ENCODE results near the gene PERM1.
"Not testable (repeated sequence)": the region's sequence is repeated elsewhere in the genome, so short reads cannot be mapped to it uniquely, and the experiment has no call there.

PERM1 gene

DNA sequence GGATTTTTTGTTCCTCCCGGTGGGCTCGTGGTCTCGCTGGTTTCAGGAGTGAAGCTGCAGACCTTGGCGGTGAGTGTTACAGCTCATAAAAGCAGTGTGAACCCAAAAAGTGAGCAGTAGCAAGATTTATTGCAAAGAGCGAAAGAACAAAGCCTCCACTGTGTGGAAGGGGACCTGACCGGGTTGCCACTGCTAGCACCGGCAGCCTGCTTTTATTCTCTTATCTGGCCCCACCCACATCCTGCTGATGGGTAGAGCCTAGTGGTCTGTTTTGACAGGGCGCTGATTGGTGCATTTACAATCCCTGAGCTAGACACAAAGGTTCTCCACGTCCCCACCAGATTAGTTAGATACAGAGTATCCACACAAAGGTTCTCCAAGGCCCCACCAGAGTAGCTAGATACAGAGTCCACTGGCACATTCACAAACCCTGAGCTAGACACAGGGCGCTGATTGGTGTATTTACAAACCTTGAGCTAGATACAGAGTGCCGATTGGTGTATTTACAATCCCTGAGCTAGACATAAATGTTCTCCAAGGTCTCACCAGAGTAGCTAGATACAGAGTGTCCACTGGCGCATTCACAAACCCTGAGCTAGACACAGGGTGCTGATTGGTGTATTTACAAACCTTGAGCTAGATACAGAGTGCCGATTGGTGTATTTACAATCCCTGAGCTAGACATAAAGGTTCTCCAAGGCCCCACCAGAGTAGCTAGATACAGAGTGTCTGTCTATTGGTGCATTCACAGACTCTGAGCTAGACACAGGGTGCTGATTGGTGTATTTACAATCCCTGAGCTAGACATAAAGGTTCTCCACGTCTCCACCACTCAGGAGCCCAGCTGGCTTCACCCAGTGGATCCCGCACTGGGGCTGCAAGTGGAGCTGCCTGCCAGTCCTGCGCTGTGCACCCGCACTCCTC is 35.8 kb upstream of the PERM1 start:
- not testable (repeated sequence) for DNase-seq (ENCODE audit: low read depth)

DNA sequence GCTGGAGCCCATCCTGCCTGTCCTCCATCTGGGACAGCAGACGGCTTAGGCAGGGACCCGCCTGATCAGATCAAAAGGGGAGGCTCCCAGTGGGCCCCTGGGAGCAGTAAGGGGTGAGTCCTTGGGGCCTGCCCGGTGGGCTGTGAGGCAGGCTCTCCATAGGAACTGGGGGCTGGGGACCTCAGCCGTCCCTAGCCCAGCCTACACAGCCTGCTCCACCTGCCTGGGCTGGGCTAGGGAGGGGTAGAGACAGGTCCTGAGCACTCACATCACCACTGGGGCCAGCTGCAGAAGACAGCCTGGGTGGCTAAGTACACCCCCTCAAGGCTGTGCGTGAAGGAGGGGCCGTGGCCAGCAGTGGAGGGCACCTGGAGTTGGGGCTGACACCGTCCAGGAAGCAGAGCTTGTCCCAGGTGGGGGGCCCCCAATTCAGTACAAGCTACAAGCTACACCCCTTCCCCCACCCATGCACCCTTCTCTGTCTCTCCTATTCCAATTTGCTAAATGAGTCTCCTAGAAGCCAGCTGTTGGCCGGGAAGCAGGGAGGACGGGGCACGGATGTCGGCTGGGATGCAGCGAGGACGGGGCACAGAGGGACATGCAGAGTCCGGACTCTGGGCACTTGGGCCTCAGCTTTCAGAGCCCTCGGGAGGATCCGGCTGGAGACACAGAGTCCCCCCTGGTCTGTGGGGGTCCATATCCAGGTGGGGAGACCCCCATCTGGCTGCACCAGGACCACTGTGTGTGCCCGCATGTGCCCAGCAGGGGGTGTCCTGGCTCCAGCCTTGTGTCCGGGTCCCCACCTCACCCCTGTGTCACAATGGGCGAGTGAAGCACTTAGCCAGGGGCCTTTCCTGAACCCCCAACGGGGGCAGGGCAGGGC is 33.1 kb upstream of the PERM1 start:
- no peak for DNase-seq (ENCODE audit: low read depth)

DNA sequence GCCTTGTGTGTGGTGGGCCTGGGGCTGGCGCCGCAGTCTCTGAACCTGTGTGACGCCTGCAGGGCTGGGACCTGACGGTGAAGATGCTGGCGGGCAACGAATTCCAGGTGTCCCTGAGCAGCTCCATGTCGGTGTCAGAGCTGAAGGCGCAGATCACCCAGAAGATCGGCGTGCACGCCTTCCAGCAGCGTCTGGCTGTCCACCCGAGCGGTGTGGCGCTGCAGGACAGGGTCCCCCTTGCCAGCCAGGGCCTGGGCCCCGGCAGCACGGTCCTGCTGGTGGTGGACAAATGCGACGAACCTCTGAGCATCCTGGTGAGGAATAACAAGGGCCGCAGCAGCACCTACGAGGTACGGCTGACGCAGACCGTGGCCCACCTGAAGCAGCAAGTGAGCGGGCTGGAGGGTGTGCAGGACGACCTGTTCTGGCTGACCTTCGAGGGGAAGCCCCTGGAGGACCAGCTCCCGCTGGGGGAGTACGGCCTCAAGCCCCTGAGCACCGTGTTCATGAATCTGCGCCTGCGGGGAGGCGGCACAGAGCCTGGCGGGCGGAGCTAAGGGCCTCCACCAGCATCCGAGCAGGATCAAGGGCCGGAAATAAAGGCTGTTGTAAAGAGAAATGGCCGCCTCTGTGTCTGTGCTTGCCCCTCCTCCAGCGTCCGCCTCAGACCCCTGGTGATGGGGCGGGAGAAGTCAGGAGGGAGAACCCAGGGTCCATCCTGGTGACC is 32.2 kb upstream of the PERM1 start:
- no peak for DNase-seq (ENCODE audit: low read depth)

DNA sequence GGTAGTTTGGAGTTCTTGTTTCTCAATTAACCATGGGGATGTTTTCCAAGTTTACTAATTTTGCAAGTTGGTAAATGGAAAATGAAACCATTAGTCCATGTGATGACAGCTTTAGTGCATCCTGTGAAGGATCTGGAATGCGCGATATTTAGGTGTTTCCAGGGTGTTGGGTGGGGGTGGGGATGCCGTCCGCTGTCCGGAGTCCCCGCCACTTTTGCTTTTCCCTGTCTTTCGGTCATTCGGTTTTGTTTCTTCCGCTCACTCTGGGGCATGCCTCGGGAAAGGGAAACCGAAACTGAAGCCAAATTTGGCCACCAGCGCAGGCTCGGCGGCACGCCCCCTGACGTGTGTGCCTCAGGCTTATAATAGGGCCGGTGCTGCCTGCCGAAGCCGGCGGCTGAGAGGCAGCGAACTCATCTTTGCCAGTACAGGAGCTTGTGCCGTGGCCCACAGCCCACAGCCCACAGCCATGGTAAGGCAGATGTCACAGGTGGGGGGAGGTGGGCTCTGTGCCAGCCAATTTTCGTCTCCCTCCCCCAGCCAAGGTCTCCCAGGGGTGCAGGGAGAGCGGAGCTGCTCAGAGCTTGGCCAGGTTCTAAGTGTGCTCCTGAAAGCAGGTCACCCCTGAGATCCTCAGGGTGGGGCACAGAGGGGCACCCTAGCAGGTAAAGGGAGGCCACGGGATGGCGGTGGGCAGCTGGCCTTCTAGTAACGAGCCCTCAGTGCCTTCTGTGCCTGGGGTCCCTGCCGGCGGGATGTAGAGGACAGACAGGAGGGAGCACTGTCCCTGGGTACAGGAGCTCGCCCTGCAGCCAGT is 31.4 kb upstream of the PERM1 start, which contains the start of gene ISG15:
ISG15 (plus strand) TSS at position 393 of the 817 bp plus-strand sequence; CDS start at position 470, 77 bp downstream.
- no peak for DNase-seq (ENCODE audit: low read depth)

DNA sequence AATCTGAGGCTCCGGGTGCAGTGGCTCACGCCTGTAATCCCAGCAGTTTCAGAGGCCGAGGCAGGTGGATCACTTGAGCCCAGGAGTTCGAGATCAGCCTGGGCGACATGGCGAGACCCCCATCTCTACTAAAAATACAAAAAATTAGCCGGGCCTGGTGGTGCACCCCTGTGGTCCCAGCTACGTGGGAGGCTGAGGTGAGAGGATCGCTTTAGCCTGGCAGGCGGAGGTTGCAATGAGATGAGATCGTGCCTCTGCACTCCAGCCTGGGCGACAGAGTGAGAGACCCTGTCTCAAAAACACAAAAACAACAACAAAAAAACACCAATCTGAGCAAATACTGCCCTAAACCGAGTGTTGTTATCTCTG is 30.8 kb upstream of the PERM1 start:
- DNase-seq (ENCODE audit: low read depth) = not testable (repeated sequence)

DNA sequence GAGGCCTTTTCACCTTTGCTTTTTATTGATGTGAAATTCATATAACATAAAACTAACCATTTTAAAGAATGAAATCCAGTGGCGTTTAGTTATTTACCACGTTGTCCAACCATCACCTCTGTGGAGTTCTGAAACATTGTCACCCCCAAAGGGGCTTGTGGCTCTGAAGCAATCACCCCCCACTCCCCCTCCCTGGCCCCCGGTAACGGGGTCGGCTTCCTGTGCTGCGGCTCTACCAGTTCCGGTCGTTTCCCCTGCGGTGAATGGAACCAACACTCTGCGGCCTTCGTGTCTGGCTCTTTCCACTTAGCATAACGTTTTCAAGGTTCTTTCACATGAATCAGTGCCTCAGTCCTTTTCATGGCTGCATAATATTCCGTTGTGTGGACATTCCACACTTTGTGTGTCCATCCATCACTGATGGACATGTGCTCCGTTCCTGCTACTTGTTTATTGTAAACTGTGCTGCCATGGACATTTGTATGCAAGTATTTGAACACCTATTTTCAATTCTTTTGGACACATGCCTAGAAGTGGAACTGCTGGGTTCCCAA is 29.6 kb upstream of the PERM1 start:
- no peak for DNase-seq (ENCODE audit: low read depth)

DNA sequence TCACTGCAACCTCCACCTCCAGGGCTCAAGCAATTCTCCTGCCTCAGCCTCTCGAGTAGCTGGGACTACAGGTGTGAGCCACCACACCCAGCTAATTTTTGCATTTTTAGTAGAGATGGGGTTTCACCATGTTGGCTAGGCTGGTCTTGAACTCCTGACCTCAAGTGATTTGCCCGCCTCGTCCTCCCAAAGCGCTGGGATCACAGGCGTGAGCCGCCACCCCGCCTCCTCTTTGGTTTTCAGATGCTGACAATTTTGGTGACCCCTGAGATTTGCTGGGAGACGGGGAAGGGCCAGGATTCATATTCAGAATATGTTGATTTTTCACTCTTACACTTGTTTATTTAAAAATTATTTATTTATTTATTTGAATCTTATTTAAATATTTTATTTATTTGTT is 28.2 kb upstream of the PERM1 start:
- DNase-seq (ENCODE audit: low read depth) = not testable (repeated sequence)

DNA sequence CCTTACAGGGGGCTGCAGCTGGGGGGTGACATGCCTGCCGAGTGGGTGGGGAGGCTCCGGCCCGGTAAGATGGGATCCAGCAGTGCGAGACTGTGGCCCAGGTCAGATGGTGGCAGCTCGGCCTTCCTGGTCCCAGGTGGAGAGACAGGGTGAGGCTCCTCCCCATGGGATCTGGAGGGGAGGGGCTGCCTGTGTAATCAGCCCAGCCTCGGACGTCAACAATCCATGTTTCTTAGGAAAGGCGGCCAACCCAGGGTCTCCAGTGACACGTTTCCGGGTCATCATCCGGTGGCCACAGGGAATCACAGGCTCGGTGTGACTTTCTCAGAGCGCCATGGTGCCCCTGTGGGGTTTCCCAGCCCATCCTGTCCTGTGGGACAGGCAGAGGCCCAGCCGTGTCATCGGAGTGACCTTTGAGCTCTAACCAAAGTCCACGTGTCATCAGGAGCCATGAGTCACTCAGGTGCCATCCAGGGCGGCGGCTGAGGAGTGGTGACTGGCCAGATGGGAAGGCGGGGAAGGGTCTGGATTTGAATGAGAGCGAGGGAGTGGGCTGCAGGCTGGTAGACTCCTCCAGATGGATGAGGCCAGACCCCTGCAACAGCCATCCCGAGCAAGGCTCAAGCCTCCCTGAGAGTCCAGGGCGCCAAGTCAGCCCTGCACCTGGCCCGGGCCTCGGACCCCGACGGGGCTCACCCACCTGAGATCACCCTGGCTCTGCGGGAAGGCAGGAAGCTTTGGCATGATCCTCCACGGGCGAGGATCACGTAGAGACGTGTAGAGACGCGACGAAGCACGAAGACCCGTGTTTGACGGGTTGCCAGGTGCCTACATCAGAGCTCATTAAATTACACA is 24.6 kb upstream of the PERM1 start:
- DNase-seq (ENCODE audit: low read depth) = no peak

DNA sequence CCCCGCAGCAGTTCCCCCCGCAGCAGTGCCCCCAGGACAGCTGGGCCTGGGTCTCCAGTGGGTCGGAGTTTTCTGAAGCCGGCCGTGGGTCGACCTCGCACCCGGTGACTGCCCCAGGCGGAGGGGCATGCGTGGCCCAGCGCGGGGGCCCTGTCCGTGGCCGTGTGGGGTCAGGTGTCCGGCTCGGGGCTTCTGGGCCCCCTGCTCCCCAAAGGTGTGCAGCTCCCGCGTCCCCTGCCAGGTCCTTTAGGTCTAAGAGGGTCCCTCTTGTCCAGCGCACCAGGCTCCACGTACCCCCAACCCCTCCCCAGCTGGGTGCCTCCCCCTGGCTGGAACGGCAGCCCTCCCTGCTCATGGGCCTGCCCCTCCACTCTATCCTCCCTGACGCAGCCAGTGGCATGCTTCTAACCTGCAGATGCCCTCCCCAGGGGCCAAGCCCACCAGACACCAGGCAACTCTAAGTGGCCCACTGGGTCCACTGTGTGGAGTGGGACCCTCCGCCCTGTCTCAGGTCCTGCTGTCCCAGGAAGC is 23.9 kb upstream of the PERM1 start:
- no peak for DNase-seq (ENCODE audit: low read depth)

DNA sequence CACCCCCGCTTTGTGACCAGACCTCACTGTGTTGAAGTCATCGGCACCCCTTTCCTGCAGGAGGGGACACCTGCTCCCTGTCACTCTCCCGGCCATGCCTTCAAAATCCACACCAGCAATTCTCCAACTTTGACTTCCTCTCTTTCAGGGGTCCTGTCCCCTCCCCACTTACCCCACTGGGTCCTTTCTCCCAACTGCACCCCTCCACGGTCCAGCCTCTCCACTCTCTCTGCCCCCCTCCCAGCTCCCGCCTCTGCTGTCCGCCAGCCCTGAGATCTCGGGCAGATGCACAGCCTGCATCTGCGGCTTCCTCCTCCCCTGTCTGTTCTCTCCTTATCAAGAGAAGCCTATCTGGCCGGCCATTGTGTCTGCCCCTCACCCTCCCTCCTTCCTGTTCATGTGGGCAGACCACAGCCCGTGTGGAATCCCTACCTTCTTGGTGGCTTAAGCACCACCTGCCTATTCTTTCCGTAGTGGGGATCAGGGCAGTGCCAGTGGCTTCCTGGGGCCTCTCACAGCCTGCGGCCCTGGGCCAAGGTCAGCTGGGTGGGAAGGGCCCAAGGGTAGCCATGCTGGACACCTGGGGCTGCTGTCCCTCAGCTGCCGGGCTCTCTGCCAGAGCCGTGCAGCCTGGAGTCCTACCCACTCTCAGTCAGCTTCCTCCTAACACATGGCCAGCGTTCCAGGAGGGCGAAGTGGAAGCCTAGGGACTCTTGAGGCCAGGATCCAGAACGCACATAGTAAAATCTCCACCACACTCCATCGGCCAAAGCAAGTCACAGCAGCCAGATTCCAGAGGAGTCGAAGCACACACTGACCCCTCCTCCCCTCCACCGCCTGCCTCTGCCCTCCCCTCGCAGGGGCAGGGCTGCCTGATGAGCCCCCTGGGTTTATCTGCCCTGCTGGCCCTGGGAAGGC is 23.1 kb upstream of the PERM1 start:
- DNase-seq (ENCODE audit: low read depth) = no peak

DNA sequence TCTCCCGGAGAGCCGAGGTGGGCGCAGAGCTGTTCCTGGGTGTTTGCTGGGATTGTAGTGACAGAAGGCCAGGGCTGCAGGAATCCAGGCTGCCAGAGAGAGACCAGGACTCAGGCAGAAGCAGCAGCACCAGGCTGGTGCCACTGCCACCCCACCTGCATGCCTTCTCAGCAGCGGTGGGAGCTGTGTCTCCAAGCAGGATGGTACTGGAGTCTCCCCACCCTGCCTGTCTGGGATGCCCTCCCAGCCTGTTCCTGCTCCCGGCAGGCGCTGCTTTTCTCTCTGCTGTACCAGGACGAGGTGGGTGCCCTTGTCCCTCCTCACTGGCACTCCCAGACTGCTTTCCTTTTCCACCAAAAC is 22.5 kb upstream of the PERM1 start:
- no peak for DNase-seq (ENCODE audit: low read depth)

DNA sequence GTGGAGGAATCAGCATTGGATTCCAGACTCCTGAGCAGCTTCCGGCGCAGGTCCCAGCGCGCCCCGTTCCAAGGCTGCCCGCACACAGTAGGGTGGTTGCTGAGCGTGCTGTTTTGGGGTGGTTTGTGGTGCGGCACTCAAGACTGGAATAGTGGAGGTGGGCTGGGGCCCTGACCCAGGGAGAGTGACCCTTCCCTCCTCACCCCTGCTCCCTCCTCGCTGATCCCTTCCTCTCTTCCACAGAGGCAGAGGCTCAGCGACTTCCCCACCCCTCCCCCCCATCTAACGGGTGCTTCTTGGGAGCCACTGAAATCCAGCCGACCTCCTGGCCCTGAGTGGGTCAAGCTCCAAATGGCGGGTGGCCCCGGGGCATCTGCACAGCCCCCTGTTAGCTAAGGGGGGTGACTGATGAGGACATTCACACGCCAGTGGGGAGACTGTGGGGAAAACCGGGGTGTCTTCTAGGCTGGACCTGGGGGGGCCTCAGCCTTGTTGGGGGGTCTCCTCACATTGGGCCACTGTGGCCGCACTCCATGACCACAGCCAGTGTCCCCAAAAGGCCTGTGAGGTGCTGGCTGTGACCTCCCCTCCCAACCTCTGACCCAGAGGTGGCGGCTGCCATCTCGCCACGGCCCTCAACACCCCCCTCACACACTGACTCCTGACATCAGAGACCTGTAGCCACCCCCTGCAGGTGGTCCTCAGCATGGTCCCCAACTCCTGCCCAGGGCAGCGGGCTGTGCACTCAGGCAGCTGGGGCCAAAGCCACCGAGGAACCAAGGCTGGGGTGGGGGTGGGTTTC is 21.9 kb upstream of the PERM1 start:
- no peak for DNase-seq (ENCODE audit: low read depth)

DNA sequence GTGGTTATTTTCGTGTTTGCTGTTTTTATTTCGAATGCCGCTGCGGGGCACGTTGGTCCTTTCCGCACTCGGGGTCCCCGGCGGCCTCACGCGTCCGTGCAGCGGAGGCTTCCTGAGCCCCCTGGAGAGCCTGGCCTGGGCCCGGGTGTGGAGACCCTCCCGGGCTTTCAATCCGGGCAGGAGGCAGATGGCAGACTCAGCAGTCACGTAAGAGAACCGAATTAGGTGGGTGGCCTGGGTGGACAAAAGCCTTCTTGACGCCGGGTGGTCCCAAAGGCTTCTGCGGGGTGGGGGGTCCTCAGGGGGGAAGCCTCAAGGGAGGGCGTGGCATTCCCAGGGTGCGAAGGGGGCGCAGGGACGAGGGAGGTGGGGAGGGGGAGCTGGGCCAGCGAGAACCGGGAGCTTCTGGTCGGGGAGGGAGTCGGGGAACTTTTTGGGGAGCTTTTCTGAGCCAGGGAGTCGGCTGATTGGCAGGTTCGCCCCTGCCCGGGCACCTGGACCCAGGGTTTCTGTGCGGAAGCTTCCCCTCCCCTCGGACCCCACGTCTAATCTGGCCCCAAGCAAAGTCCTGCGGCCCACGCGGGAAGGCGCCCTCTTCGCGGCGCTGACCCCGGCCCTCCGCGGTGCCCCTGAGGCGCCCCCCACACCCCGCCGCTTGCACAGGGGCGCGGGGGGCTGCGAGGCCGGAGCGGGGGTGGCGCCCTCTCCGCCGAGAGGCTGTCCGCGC is 19.3 kb upstream of the PERM1 start:
- no peak for DNase-seq (ENCODE audit: low read depth)

DNA sequence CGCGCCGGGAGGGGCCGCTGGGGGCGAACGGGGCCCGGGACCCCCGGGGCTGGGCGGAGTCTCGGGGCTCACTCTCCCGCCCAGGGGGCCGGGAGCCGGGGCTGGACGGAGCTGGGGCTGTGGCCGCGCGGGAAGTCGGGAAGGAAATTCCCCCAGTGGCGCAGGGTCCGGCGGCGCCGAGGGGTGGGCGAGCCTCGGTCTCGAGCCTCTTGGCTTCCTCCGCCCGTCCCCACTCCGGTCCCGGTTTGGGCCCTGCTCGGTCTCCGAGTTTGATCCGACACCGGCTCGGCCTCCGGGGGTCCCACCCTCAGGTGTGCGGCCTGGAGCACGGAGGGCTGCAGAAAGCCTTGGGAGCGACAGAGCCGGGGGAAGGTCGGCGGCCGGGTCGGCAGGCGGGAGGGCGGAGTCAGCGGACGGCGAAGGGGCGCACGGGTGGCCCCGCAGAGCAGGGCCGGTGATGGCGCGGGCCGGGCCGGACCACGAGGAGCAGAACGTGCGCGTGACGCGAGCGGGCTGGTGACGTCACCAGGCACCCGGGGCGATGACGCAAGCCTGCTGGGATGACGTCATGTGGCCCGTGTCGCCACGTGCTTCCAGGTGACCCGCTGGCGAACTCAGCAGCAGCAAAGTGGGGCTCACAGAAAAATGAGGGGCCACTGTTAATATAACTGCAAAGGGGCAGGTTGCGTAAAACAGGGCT is 18.6 kb upstream of the PERM1 start:
- DNase-seq (ENCODE audit: low read depth) = no peak

DNA sequence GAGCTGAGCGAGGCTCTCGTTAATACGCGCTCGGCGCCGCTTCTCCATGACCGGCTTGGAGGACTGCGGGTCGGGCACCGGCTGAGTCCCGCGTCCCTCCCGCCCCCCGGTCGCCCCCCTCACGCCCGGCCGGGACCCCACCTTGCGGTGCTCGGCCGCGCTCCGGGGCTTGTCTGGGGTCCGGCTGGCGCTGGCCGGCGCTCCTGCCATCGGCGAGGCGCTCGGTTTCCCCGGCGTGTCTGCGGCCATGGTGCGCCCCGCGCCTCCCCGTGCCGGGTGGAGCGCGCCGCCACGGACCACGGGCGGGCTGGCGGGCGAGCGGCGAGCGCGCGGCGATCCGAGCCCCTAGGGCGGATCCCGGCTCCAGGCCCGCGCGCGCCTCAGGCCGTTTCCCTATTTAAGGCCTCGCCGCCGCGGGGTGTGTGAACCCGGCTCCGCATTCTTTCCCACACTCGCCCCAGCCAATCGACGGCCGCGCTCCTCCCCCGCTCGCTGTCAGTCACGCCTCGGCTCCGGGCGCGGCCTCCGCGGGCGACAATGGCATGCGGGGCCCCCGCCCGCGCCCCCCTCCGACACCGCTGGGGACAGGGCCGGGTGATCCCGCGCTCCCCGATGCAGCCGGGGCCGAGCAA is 17.9 kb upstream of the PERM1 start, which contains the start of gene HES4:
HES4 (minus strand) TSS at position 373 of the 632 bp plus-strand sequence; CDS start at position 249, 124 bp downstream.
- DNase-seq (ENCODE audit: low read depth) = no peak
